HG03108 (cell line): ENCODE measurements around the gene FBXW5.

Experiments
- ATAC-seq: cut with Tn5 transposase; IDR thresholded peaks from one replicate; pipeline ENCODE4 v1.9.1; 2021; ENCODE audit warnings: moderate library complexity; ENCODE audit not compliant: unreplicated experiment

Gene FBXW5

GRCh38 chr9:136949817-136950655 is 5.5 kb upstream of the FBXW5 start:
- peak; percentile 79 for ATAC-seq

GRCh38 chr9:136949239-136949816 is 4.8 kb upstream of the FBXW5 start:
- no peak for ATAC-seq

GRCh38 chr9:136947955-136948510 is 3.5 kb upstream of the FBXW5 start:
- no peak for ATAC-seq

GRCh38 chr9:136947028-136947891 is 2.7 kb upstream of the FBXW5 start:
- no peak for ATAC-seq

- ATAC-seq = no peak
These were observed 1.9 kb upstream of the FBXW5 start for GRCh38 chr9:136946228-136947027.

- ATAC-seq = no peak
These were observed 1.0 kb upstream of the FBXW5 start for GRCh38 chr9:136945333-136946227.

GRCh38 chr9:136944212-136944518 is 373 bp downstream of the FBXW5 start:
- ATAC-seq = peak; percentile 34

GRCh38 chr9:136943291-136944211 is 987 bp downstream of the FBXW5 start:
- ATAC-seq = peak; percentile 3

GRCh38 chr9:136942881-136943230 is 1.7 kb downstream of the FBXW5 start:
- ATAC-seq = no peak

- no peak for ATAC-seq
These were observed 2.2 kb downstream of the FBXW5 start for GRCh38 chr9:136942112-136942880.

GRCh38 chr9:136941231-136942111 is 3.1 kb downstream of the FBXW5 start:
- ATAC-seq = no peak

- no peak for ATAC-seq
These were observed 3.9 kb downstream of the FBXW5 start for GRCh38 chr9:136940526-136941230.

GRCh38 chr9:136939996-136940525 is 4.5 kb downstream of the FBXW5 start:
- no peak for ATAC-seq

- no peak for ATAC-seq
These were observed 5.0 kb downstream of the FBXW5 start for GRCh38 chr9:136939431-136939995.

- no peak for ATAC-seq
These were observed 7.1 kb downstream of the FBXW5 start for GRCh38 chr9:136937186-136938001.
